HG03565 (cell line): ENCODE data around the gene MEI1.
"Not testable (repeated sequence)": the region's sequence is repeated elsewhere in the genome, so short reads cannot be mapped to it uniquely, and the experiment has no call there.

Source experiments
- ATAC-seq: cut with Tn5 transposase; IDR thresholded peaks from one replicate; pipeline ENCODE4 v1.9.1; 2021; ENCODE audit warnings: mild to moderate bottlenecking, moderate library complexity; ENCODE audit not compliant: unreplicated experiment

Gene MEI1

GRCh38 chr22:41682033-41682807 is 17.1 kb upstream of the MEI1 start:
- peak; percentile 59 for ATAC-seq

DNA sequence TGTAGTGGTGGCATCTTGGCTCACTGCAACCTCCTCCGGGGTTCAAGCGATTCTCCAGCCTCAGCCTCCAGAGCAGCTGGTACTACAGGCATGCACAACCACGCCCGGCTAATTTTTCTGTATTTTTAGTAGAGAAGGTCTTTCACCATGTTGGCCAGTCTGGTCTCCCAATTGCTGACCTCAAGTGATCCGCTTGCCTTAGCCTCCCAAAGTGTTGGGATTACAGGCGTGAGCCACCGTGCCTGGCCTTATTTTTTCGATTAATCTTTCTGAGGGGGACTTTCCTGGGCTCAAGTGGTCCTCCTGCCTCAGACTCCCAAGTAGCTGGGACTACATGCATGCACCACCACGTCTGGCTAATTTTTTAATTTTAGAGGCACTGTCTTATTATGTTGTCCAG is 16.3 kb upstream of the MEI1 start:
- ATAC-seq, result no peak

DNA sequence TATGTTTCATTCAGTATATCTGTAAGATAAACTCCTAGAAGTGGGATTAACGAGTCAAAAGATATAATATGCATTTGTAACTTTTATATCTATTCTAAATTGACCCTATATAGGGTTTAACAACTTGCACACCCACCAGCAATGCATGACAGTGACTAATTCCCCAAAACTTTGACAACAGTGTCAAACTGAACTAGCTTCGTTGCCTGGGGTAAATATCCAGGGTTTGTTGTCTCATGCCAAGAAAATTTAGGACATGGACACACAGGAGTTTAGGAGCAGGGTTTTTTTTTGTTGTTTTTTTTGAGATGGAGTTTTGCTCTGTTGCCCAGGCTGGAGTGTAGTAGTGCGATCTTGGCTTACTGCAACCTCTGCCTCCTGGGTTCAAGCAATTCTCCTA is 15.7 kb upstream of the MEI1 start:
- no peak for ATAC-seq

DNA sequence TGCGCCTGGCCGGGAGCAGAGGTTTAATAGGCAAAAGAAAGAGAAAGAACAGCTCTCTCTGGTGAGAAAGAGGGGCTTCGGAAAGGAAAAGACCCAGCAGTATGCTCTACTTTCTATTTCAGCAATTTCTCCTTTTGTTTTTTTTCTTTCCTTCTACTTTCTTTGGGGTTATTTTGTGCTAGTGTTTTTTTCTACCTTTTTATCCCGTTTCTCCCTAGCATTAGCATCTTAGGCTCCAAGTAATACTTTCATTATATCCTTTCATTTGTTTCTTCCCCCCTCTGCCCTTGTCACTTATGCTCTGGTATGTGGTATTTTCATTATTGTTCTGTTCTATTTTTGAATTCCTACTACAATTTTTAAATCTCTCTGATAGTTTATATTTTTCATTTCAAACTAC is 15.1 kb upstream of the MEI1 start:
- ATAC-seq, result no peak

DNA sequence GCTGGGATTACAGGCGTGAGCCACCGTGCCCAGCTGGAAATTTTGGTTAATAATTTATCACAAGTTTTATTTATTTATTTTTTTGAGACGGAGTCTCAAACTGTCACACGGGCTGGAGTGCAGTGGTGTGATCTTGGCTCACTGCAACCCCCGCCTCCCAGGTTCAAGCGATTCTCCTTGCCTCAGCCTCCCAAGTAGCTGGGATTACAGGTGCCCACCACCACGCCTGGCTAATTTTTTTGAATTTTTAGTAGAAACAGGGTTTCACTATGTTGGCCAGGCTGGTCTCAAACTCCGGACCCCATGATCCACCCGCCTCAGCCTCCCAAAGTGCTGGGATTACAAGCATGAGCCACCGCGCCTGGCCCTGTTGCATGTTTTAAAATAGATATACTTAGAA is 12.4 kb upstream of the MEI1 start:
- ATAC-seq, result not testable (repeated sequence)

DNA sequence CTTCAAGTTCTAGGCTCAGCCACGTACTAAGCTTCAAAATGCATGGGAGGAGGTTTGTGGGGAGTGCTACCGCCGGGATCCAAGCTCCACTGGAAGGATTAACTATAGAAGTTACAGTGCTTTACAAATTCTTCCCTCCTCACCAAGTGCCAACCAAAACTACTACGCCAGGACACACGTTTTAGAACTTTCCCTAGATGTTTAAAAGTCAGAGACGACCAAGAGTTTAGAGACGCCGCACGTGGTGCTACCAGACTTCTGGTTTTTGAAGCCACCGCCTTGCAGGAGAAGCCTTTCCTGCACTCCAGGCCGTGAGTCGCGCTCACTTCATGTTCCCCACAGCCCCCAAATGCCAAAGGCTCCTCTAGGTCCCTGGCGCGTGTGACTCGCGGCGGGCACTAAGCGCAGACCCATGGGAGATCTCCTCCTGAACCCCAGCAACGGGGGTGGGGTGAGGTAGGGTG is 11.4 kb upstream of the MEI1 start:
- no peak for ATAC-seq

GRCh38 chr22:41688365-41689211 is 10.7 kb upstream of the MEI1 start, which contains the start of gene SNU13:
SNU13 (minus strand) TSS chr22:41688867; CDS start chr22:41688796, 71 bp downstream.
- ATAC-seq, result peak; percentile 85

GRCh38 chr22:41690476-41690875 is 8.8 kb upstream of the MEI1 start:
- no peak for ATAC-seq

- no peak for ATAC-seq
These were observed 4.1 kb upstream of the MEI1 start for GRCh38 chr22:41695211-41695610.

GRCh38 chr22:41696703-41697102 is 2.6 kb upstream of the MEI1 start:
- no peak for ATAC-seq

GRCh38 chr22:41697126-41697775 is 2.1 kb upstream of the MEI1 start:
- no peak for ATAC-seq

DNA sequence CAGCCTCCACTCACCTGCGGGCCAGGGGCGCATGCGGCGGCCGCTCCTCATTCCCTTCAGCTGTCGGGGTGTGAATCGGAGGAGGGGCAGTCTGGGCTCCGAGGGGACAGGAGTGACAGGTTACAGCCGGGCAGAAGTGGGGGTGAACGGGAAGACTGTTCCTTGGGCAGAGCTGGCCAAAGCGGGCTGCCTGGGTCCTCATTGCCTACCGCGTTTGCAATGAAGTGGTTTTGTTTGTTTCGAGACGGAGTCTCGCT is 733 bp downstream of the MEI1 start:
- ATAC-seq, result no peak

DNA sequence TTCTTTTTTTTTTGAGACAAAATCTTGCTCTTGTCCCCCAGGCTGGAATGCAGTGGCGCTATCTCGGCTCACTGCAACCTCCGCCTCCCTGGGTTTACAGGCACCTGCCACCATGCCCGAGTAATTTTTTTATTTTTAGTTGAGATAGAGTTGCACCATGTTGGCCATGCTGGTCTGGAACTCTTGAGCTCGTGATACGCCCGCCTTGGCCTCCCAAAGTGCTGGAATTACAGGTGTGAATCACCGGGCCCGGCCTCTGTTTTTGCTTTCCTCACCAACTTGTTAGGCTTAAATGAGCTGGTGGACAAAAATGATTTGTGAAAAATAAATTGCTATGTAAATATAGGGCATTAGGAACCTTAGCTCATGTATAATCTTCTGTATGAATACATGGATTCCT is 3.5 kb downstream of the MEI1 start:
- ATAC-seq, result no peak

- ATAC-seq, result no peak
These were observed 10.0 kb downstream of the MEI1 start for GRCh38 chr22:41709341-41709740.

- no peak for ATAC-seq
These were observed 13.7 kb downstream of the MEI1 start for GRCh38 chr22:41713004-41713403.

DNA sequence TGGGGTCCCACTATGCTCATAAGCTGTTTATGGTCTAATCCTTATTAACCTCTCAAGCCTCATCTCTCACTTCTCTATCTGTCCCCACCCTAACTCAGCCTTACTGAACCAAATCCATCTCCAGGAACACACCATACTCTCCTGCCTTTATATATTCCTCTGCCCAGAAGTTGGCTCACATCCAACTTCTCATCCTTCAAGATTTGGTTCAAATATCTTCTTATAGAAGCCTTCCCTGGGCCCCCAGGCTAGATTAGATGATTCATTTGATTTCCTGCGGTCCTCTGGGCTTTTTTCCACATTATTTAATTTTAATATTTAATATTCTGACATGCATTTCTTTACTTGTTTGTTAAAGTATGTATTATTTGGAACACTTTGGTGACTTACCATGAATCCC is 23.2 kb downstream of the MEI1 start:
- no peak for ATAC-seq

GRCh38 chr22:41725510-41726110 is 26.3 kb downstream of the MEI1 start:
- no peak for ATAC-seq

DNA sequence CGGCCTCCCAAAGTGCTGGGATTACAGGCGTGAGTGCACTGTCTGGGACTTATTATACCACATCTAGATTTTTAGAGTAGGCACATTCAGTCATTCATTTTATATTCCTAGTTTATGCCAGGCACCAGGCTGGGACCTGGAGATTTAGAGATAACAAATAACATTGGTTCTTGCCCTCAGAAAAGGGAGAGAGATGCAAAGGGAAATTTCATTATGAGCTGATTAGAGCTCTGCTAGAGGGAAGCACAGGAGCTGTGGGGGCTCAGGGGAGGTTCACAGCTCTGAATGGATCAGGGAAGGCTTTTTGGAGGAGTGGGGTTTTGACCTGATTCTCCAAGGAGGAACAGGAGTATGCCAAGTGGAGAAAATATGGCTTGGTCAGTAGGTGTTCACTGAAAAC is 32.3 kb downstream of the MEI1 start:
- no peak for ATAC-seq

GRCh38 chr22:41732096-41732772 is 32.9 kb downstream of the MEI1 start:
- ATAC-seq, result no peak

GRCh38 chr22:41733241-41733640 is 33.9 kb downstream of the MEI1 start:
- ATAC-seq, result not testable (repeated sequence)

GRCh38 chr22:41739576-41739975 is 40.3 kb downstream of the MEI1 start:
- no peak for ATAC-seq
